Measurements from ENCODE around the gene NCOA7. TPM values are rescaled to one million over a fixed set of nuclear protein-coding genes. Genes with fewer than 3 reads are reported as not detected.

NCOA7 gene
- total and polyA plus RNA-seq, 9 of the 15 experiments (the other 6 are each of a cell fraction or from before 2014, with no cell fraction given), result 5.8 to 14.6 (median 9.3) TPM

DNA sequence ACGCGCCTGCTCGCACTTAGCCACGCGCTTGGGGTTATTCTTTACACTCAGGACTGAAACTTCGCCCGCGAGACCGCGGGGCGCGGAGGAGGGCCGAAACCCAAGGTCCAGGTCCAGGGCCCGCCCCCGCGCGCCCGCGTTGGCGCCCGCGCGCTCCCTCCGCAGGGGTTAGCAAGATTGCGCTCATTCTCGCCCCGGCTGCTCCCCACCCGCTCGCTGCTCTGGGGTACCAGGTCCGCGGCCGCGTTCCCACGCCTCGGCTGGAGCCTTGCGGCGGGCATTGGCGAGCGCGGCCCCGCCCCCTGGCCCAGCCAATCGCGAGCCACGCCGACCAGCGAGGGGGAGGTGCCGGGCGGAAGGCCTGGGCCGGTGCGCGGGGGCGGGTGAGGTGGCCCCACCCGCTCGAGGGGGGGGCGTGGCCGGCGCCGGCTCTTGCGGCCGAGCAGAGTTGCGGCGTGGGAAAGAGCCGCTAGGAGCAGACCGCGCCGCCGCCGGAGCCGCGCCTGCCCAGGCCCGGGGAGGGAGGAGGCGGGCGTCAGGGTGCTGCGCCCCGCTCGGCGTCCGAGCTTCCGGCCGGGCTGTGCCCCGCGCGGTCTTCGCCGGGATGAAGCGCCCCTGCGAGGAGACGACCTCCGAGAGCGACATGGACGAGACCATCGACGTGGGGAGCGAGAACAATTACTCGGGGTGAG lies 41.4 kb upstream of the NCOA7 start, which contains the start of gene HEY2 (continued):
- TF ChIP-seq HINFP (tag; conservative IDR thresholded peaks at IDR 0.05; ENCODE audit: low read depth) (no peak), EHMT2 (IDR thresholded peaks at IDR 0.05) (no peak), MCM2 (IDR thresholded peaks at IDR 0.05; ENCODE audit: low read depth) (no peak), RBM15 (IDR thresholded peaks at IDR 0.05; ENCODE audit: insufficient read depth, low read length) (no peak), CC2D1A (IDR thresholded peaks at IDR 0.05) (no peak), ZNF589 (CRISPR knock-in tag; IDR thresholded peaks at IDR 0.05; ENCODE audit: low read depth) (no peak), ZNF324 (CRISPR knock-in tag; IDR thresholded peaks at IDR 0.05) (no peak), ZFP36 (IDR thresholded peaks at IDR 0.05; ENCODE audit: low read depth, low read length, partially characterized antibody) (no peak), POLR2AphosphoS5 (IDR thresholded peaks at IDR 0.05; ENCODE audit: control insufficient read depth, insufficient read depth, low read depth, low read length) (no peak), NEUROD1 (IDR thresholded peaks at IDR 0.05; ENCODE audit: borderline replicate concordance, low read depth, low read length, partially characterized antibody) (no peak), ZNF639 (CRISPR knock-in tag; conservative IDR thresholded peaks at IDR 0.05 in 1 of 2, IDR thresholded peaks at IDR 0.05 in 1 of 2) (no peak), THRAP3 (IDR thresholded peaks at IDR 0.05; ENCODE audit: borderline replicate concordance) (no peak), ZNF584 (CRISPR knock-in tag; IDR thresholded peaks at IDR 0.05; ENCODE audit: low read depth) (no peak), TOE1 (IDR thresholded peaks at IDR 0.05; ENCODE audit: borderline replicate concordance) (no peak), TOE1 (CRISPR knock-in tag; IDR thresholded peaks at IDR 0.05; ENCODE audit: borderline replicate concordance, low read depth) (no peak), PHF21A (IDR thresholded peaks at IDR 0.05; ENCODE audit: borderline replicate concordance, low read depth) (peak; percentile 83), ATF2 (CRISPR knock-in tag; IDR thresholded peaks at IDR 0.05) (0 out of 2 replicates have a peak, but pooled peaks have one; percentile 36), CEBPG (CRISPR knock-in tag; IDR thresholded peaks at IDR 0.05) (no peak), CEBPG (tag; conservative IDR thresholded peaks at IDR 0.05 in 1 of 2, IDR thresholded peaks at IDR 0.05 in 1 of 2) (no peak), ZNF766 (CRISPR knock-in tag; conservative IDR thresholded peaks at IDR 0.05) (no peak), CBFA2T2 (conservative IDR thresholded peaks at IDR 0.05) (no peak)
- TF ChIP-seq, protein P1, sequence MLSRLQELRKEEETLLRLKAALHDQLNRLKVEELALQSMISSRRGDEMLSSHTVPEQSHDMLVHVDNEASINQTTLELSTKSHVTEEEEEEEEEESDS (CRISPR knock-in tag; IDR thresholded peaks at IDR 0.05), result no peak
- TF ChIP-seq, protein P2, sequence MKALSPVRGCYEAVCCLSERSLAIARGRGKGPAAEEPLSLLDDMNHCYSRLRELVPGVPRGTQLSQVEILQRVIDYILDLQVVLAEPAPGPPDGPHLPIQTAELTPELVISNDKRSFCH (CRISPR knock-in tag; IDR thresholded peaks at IDR 0.05), result no peak
- TF ChIP-seq, protein P2 (tag; IDR thresholded peaks at IDR 0.05), result no peak
